Inflammatory macrophage (primary cell): ENCODE results near the gene NOTCH3.

Experiments used
- DNase-seq, 2 donors: peaks; one replicate each; pipeline ENCODE4 v3.0.0-alpha.2; 2020 to 2022

NOTCH3 gene

GRCh38 chr19:15159251-15159650, 41.5 kb downstream of the NOTCH3 start:
- no peak for DNase-seq

- DNase-seq, result no peak
These were observed 44.4 kb downstream of the NOTCH3 start for GRCh38 chr19:15156391-15156790.

DNA sequence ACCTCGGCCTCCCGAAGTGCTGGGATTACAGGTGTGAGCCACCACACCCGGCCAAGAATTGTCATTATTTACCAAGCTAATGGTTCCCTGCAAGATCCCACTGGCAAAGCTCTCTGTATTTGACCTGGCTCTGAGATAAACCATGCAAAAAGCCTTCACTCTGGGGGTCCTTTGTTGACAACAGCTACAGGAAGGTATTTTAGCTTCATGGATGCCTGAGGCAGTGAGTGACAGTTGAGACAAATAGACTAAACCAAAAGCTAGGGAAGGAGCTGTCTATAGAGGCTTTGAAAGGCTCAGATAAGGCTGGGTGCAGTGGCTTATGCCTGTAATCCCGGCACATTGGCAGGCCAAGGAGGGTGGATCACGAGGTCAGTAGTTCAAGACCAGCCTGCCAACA, 45.5 kb downstream of the NOTCH3 start:
- no peak for DNase-seq

GRCh38 chr19:15154002-15154612, 46.7 kb downstream of the NOTCH3 start:
- DNase-seq, result peak; percentile 60 to 66

DNA sequence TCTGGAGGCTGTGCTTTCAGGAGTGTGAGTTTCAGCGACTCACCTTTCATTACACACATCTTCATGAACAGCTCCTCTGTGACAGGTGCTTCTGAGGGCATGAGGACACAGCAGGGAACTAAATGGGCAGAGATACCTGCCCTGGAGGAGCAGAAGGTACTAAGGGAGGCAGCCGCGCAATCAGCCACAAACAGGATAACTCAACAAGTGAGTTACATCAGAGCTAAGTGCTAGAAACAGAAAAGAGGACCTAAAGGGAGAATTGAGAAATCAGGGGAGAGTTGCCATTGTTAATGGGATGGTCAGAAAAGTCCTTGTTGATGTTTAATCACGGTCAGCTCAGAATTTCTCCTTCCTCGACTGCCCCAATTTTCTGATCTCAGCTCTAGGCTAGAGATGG, 51.1 kb downstream of the NOTCH3 start:
- peak; percentile 58 to 76 for DNase-seq

DNA sequence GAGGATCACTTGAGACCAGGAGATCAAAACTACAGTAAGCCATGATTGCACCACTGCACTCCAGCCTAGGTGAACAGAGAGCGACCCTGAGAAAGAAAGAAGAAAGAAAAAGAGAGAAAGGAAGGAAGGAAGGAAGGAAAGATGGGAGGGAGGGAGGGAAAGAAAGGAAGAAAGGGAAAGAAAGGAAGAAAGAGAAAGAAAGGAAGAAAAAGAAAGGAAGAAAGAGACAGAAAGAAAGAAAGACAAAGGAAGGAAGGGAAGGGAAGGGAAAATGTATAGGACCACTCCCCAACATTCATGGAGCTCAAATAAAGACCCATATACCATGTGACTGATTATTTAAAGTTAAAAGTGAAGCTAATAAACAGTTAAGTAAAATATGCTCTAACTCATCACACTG, 53.7 kb downstream of the NOTCH3 start:
- no peak for DNase-seq

GRCh38 chr19:15144046-15144646, 56.6 kb downstream of the NOTCH3 start:
- no peak for DNase-seq

GRCh38 chr19:15142313-15142712, 58.5 kb downstream of the NOTCH3 start:
- DNase-seq, result no peak

DNA sequence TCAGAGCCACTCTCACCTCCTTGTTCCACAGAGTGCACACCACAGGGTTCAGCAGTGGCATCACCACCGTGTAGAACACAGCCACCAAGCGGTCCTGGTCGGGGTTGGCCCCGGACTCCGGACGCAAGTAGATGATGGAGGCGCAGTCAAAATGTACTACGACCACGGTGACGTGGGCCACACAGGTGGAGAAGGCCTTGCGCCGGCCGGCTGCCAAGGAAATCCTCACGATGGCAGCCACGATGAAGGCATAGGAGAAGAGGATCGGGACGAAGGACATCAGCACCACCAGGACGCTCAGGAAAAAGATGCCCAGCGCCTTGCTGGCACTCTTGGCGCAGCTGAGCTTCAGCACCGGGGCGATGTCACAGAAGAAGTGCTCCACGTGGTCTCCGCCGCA, 59.7 kb downstream of the NOTCH3 start:
- no peak for DNase-seq

GRCh38 chr19:15138427-15138826, 62.4 kb downstream of the NOTCH3 start:
- no peak for DNase-seq

GRCh38 chr19:15137777-15138176, 63.0 kb downstream of the NOTCH3 start:
- no peak for DNase-seq

- DNase-seq, result no peak
These were observed 64.4 kb downstream of the NOTCH3 start for GRCh38 chr19:15136234-15136954.

DNA sequence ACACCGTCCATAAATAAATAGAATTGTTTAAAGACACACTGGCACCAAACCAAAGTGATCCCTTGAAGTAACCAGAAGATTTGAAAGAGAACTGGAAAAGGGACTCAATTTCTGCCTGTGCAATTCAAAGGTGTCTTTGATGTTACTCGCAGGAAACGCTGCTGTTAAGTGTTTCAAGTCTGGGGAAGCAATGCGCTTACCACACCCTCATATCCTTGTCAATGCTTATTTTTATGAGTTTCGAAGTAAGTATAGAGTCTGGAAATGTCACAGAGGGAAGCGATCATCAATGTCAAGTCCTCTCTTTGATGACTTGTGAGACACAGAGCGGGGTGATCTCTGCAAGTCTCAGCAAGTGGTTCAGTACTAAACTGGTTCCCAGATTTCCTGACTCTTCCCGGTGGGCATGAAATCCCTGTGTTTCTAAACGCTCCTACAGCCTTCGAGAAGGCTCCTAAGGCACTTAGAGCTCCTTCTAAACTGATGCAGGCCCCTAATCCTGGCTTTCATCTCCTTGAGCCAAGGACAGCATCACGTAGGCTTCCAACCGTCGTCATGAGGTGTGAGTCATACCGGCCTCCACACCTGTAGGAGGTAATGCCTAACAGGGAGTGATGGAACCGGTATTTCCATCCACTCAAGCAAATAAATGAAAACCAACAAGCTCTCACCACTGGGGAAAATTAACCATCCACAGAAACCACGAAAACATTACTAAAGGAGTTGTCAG, 70.8 kb downstream of the NOTCH3 start:
- no peak for DNase-seq

DNA sequence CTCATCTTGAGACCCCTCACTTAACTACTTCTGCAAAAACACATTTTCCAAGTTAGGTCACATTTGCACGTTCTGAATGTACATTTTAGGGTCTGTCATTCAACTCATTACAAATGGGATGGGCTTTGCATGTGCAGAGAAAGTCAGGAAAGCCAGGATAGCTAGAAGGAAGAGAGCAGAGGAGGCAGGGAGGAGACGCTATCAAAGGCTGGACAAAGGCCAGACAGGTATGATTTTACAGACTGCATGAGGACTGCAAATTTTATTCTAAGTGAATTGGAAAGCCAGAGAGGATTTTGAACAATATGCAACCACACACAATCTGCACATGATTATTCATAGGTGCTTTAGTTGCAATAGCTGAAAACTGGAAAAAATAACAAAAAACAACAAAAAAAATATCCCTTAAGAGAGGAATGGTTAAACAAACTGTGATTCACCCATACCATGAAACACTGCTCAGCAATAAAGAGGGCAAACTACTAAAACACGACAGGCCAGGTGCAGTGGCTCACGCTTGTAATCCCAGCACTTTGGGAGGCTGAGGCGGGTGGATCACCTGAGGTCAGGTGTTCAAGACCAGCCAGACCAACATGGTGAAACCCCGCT, 72.5 kb downstream of the NOTCH3 start:
- no peak for DNase-seq

GRCh38 chr19:15126131-15126910, 74.5 kb downstream of the NOTCH3 start:
- DNase-seq, result no peak

DNA sequence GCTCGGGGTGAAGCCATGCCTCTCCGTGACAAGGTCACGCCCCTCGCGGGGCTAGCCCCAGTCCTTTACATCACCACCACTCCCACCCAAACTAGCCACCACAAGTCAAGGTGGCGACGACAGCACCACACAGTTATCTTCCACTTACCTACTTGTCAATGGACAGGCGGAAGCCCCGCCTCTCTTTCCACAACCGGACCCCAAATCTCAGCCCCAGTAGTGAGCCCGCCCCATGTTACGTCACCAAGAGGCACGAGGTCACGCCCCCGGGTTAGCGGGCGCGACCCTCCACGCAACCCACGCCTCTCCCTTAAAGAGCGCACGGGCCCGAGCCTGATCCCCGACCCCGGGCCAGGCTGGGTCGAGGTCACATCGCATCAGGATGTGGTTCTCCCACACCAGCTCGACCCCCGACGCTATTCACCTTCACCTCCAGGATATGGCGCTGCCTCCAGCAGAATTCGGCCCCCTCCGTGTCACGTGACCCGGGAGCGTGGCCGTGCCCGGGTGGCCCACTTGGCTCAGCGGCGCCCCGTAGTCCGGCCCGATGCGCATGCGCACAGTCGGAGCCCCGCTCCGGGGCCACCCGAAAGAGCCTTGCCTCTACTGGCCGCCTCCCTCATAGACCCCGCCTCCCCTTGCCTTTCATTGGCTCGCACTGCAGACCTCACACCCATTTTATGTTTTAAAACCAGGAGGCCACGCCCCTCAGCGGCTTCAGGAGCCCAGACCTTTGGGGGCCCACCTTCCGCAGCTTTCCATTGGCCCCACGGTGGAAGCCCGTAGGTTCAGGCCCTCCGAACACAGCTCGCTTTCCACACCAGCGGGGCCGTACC, 75.3 kb downstream of the NOTCH3 start:
- peak; percentile 99 for DNase-seq

DNA sequence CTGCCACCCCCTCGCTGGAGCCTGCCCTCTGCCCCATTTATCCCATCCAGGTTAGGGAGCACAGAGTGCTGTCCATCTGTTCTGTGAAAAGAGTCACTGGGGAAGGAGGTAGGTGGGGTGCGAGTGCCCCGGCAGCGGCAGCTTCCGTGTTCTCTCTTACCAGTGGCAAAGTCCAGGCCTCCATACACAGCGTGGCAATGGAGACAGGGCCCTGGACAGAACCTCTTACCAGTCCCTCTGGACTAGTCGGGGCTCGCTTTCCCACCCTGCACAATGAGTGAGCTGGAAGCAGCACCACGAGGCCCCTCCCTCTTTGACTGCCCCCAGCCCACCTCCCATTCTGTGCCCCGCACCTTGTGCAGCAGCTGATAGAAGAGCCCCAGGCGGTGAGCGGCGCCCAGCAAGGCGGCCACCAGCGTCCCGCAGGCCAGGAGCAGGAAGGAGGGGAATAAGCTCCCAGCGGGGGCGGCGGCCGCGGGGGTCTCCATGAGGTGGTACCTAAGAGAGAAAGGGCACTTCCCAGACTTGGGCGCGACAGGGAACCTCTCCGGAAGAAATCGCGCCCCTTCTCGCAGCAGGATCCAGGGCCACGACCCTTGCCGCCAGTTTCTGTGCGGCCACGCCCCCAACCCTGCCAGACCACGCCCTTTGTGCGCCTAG, 76.1 kb downstream of the NOTCH3 start:
- peak; percentile 10 to 41 for DNase-seq

DNA sequence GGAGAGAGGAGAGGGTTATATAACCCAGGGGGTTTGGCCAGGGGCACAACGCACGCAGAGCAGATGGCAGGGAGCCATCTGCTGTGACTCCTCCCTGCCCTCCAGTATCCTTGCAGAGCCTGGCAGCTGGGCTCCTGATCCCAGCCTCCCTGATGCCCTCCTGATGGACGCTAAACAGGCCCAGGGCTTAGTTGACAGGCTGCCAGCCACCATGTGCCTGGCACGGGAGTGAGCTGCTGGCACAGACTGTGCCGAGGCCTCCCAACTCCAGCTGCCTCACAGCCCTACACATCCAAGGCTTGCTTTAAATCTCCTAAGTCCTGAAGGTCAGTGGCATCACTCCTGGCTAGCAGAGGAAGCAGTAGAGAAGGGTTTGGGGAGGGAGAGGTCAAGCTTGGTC, 76.9 kb downstream of the NOTCH3 start:
- DNase-seq, result no peak

DNA sequence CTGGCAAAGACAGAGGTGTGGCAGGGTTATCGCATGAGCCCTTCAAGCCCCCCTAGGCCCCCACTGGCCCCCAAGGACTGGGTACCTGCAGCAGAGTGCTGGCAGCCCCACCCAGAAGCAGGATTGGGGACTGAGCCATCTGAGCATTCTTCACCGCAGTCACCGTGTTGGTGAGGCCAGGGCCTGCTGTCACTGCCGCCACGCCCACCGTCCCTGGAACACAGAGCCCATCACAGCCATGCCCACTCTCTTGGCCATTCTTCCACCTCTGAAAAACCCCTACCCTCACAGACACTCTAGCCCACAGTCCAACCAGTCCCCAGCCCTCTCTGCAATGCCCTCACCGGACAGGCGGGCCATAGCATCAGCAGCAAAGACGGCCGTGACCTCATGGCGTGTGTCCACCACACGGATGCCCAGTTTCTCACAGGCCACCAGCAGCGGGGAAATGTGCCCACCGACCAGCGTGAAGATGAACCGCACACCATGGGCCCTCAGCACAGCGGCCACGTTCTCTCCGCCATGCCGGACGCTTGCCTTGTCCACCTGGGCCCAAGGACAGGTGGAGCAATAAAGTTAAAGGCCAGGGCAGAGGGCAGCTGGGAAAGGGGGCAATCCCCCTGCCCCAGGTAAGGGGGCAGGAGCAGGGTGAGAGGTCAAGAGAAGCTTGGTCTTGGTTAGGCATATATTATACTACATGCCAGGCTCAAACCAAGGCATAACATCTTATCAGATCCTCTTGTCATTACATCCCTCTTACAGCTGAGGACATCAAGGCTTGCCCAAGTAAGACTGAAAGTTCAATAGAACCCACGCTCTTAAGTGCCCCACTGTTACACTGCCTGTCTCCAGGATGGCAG, 77.5 kb downstream of the NOTCH3 start:
- DNase-seq, result no peak
